Sigmoid colon (tissue), 7 donors: ENCODE results near the gene ADAM19. TPM values are rescaled to one million over a fixed set of nuclear protein-coding genes. Genes with fewer than 3 reads are reported as not detected.

Experiments
- DNase-seq: peaks from one replicate; pipeline ENCODE4 v3.0.0-alpha.2; 2019
- H3K27ac ChIP-seq, 4 donors: fragments of 200-600 bp; sonication (generic); one replicate each; pipeline ENCODE4 v1.5.1; 2016 to 2019; ENCODE audit warnings: mild to moderate bottlenecking in 1 of 4
- H3K27me3 ChIP-seq, 3 donors: fragments of 200-600 bp; sonication (generic); one replicate each; pipeline ENCODE4 v1.5.1; 2019; ENCODE audit warnings: mild to moderate bottlenecking in 1 of 3
- H3K36me3 ChIP-seq, 4 donors: fragments of 200-600 bp; sonication (generic); one replicate each; pipeline ENCODE4 v1.5.1; 2016 to 2019
- H3K4me1 ChIP-seq, 4 donors: fragments of 200-600 bp; sonication (generic); one replicate each; pipeline ENCODE4 v1.5.1; 2017 to 2019
- H3K4me3 ChIP-seq, 4 donors: fragments of 200-600 bp; sonication (generic); one replicate each; pipeline ENCODE4 v1.5.1; 2017 to 2019; ENCODE audit warnings: mild to moderate bottlenecking in 2 of 4, moderate library complexity in 1 of 4
- H3K9me3 ChIP-seq, 4 donors: fragments of 200-600 bp in 3 of 4; sonication (generic) in 3 of 4; one replicate each; pipeline versions ENCODE4 v1.5.1 to v1.6.1; 2013 to 2019
- CTCF ChIP-seq, 4 experiments: fragments of 450-650 bp in 3 of 4; fragments of 200-600 bp in 1 of 4; IDR thresholded peaks; one replicate each; pipeline ENCODE4 v1.5.1; 2016 to 2019; ENCODE audit warnings: antibody characterized with exemption in 4 of 4, mild to moderate bottlenecking in 3 of 4, moderate library complexity in 2 of 4
- EP300 ChIP-seq, 4 donors: sonication (generic); formaldehyde crosslinking; IDR thresholded peaks; one replicate each; pipeline ENCODE4 v1.6.1; 2017; ENCODE audit warnings: antibody characterized with exemption in 4 of 4
- POLR2A ChIP-seq, 2 donors: fragments of 450-650 bp; IDR thresholded peaks; one replicate each; pipeline ENCODE4 v1.6.1; 2016; ENCODE audit warnings: antibody characterized with exemption in 2 of 2, mild to moderate bottlenecking in 2 of 2, moderate library complexity in 2 of 2
- POLR2AphosphoS5 ChIP-seq, 4 donors: sonication (generic); formaldehyde crosslinking; IDR thresholded peaks; one replicate each; pipeline ENCODE4 v1.6.1; 2017; ENCODE audit warnings: antibody characterized with exemption in 4 of 4
- WGBS, 2 donors: extraction: QIAGEN DNeasy Blood & Tissue Kit; methylation state at CpG; one replicate each; pipeline ENCODE4 v1.1.7; 2013; 5-methylcytosine and 5-hydroxymethylcytosine counted together
- intact Hi-C: fragments of 100-400 bp; cut with DNase I; formaldehyde crosslinking; loops from one replicate; pipeline ENCODE4 v1.15.1; 2023
- polyA plus RNA-seq, 3 donors: library from polyadenylated mRNA; stranded (reverse); fragments of 200-250 nt; gene quantifications; one replicate each; pipeline ENCODE4 v1.2.3, GENCODE V29; 2013
- total RNA-seq, 4 donors: library from RNA; depleted of rRNA; stranded (reverse); fragments of >200 nt; gene quantifications; one replicate each; pipeline ENCODE4 v1.1.0, GENCODE V29; 2016
- donor health status: healthy with polysubstance abuse.
- donor health status: Bipolar disorder and iron deficiency.
- donor health status: healthy.

ADAM19 gene
- total and polyA plus RNA-seq, 7 donors = 1.2 to 53.2 (median 18.8) TPM

GRCh38 chr5:157545610-157546310 is 29.8 kb downstream of the ADAM19 start:
- TF ChIP-seq POLR2AphosphoS5 (IDR thresholded peaks at IDR 0.05) (no peak), CTCF (IDR thresholded peaks at IDR 0.05) (no peak), EP300 (IDR thresholded peaks at IDR 0.05) (no peak), POLR2A (IDR thresholded peaks at IDR 0.05) (no peak)
- no peaks in the 10 kb centered on the region for H3K27me3 ChIP-seq
- H3K4me1 ChIP-seq = peaks cover 0 to 100% (median 98%) of the 10 kb centered on the region in 4 donors

DNA sequence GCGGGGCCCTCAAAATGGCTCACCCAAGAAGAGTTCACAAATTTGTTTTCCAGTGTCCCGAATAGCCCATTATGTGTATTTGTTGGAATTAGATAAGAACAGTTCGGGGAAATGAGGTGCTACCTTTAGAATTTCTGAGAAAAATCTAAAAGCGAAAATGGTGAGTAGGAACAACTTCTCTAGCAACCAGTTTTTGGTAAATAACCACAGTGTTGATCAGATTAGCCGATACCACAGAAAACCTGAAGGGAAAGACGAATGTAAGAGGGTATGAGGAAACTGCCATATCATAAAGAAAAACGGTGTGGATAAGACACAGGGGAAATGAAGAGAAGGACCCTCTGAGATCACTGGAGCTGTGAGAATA is 31.0 kb downstream of the ADAM19 start:
- TF ChIP-seq CTCF (IDR thresholded peaks at IDR 0.05) = no peak
- no peak for TF ChIP-seq POLR2AphosphoS5 (IDR thresholded peaks at IDR 0.05)
- no peak for TF ChIP-seq EP300 (IDR thresholded peaks at IDR 0.05)
- no peak for TF ChIP-seq POLR2A (IDR thresholded peaks at IDR 0.05)
- Histone ChIP-seq H3K4me1 (peaks cover 0 to 100% (median 100%) of the 10 kb centered on the region in 4 donors), H3K27ac (peak overlapping the region; percentile 79 to 95 (median 86)), H3K4me3 (no peak overlapping the region), H3K9me3 (no peaks in the 10 kb centered on the region), H3K27me3 (no peaks in the 10 kb centered on the region), H3K36me3 (no peaks in the 10 kb centered on the region)
- DNase-seq = no peak
- 75 to 79% methylated on average over 7 of the region's 7 CpGs for WGBS, 2 donors
- intact Hi-C loops = no loop called here

More at GRCh38 chr5:157545610-157546310, 29.8 kb downstream of the ADAM19 start:
- Histone ChIP-seq H3K4me3 (no peak overlapping the region), H3K36me3 (no peaks in the 10 kb centered on the region), H3K27ac (peak overlapping the region; percentile 79 to 95 (median 86)), H3K9me3 (no peaks in the 10 kb centered on the region)
- WGBS, 2 donors = 93 to 94% methylated on average over 4 of the region's 4 CpGs
- intact Hi-C loops = no loop called here
- DNase-seq = no peak

- no peaks in the 10 kb centered on the region for H3K27me3 ChIP-seq
- peak overlapping the region; percentile 79 to 95 (median 86) for H3K27ac ChIP-seq
- no peaks in the 10 kb centered on the region for H3K9me3 ChIP-seq
- WGBS, 2 donors = 71 to 72% methylated on average over 10 of the region's 10 CpGs
- intact Hi-C loops = no loop called here
- H3K36me3 ChIP-seq = no peaks in the 10 kb centered on the region
- TF ChIP-seq EP300 (IDR thresholded peaks at IDR 0.05) (no peak), POLR2A (IDR thresholded peaks at IDR 0.05) (no peak), POLR2AphosphoS5 (IDR thresholded peaks at IDR 0.05) (peak in 3 of 4 donors; percentile 41 to 47 (median 43)), CTCF (IDR thresholded peaks at IDR 0.05) (no peak)
- peaks cover 0 to 100% (median 100%) of the 10 kb centered on the region in 4 donors for H3K4me1 ChIP-seq
- DNase-seq = no peak
- no peak overlapping the region for H3K4me3 ChIP-seq
These were observed 31.6 kb downstream of the ADAM19 start for GRCh38 chr5:157543825-157544622.

GRCh38 chr5:157542282-157543000 is 33.1 kb downstream of the ADAM19 start:
- Histone ChIP-seq H3K27ac (peak overlapping the region; percentile 79 to 95 (median 86)), H3K36me3 (peaks cover 0 to 3% (median 0%) of the 10 kb centered on the region in 4 donors), H3K27me3 (no peaks in the 10 kb centered on the region), H3K9me3 (no peaks in the 10 kb centered on the region), H3K4me3 (no peak overlapping the region), H3K4me1 (peaks cover 0 to 100% (median 94%) of the 10 kb centered on the region in 4 donors)
- no peak for DNase-seq
- TF ChIP-seq POLR2AphosphoS5 (IDR thresholded peaks at IDR 0.05) (peak in 1 of 4 donors; percentile 32), EP300 (IDR thresholded peaks at IDR 0.05) (no peak)
- intact Hi-C loops = no loop called here
- 87 to 92% methylated on average over 14 of the region's 14 CpGs for WGBS, 2 donors
